ENCODE results near the gene FSHR.

FSHR gene

GRCh38 chr2:48948400-48949125 is 205.8 kb downstream of the FSHR start:
- no peak for DNase-seq

- no peak for DNase-seq
These were observed 207.8 kb downstream of the FSHR start for GRCh38 chr2:48946449-48947048.

GRCh38 chr2:48944956-48945355 is 209.4 kb downstream of the FSHR start:
- no peak for DNase-seq

GRCh38 chr2:48943436-48943835 is 210.9 kb downstream of the FSHR start:
- no peak for DNase-seq

- DNase-seq, result no peak
These were observed 212.4 kb downstream of the FSHR start for GRCh38 chr2:48941908-48942307.

- no peak for DNase-seq
These were observed 212.9 kb downstream of the FSHR start for GRCh38 chr2:48941456-48941855.

- no peak for DNase-seq
These were observed 213.7 kb downstream of the FSHR start for GRCh38 chr2:48940606-48941005.

GRCh38 chr2:48939232-48939631 is 215.1 kb downstream of the FSHR start:
- DNase-seq, result no peak

- no peak for DNase-seq
These were observed 216.1 kb downstream of the FSHR start for GRCh38 chr2:48938231-48938630.

GRCh38 chr2:48934807-48935206 is 219.5 kb downstream of the FSHR start:
- DNase-seq, result no peak

GRCh38 chr2:48933828-48934497 is 220.4 kb downstream of the FSHR start:
- no peak for DNase-seq

GRCh38 chr2:48932667-48933066 is 221.6 kb downstream of the FSHR start:
- DNase-seq, result no peak

- DNase-seq, result no peak
These were observed 224.6 kb downstream of the FSHR start for GRCh38 chr2:48929571-48930301.

GRCh38 chr2:48927355-48927754 is 227.0 kb downstream of the FSHR start:
- DNase-seq, result no peak

GRCh38 chr2:48915884-48916283 is 238.4 kb downstream of the FSHR start:
- DNase-seq, result no peak

GRCh38 chr2:48915227-48915626 is 239.1 kb downstream of the FSHR start:
- DNase-seq, result no peak

- no peak for DNase-seq
These were observed 239.7 kb downstream of the FSHR start for GRCh38 chr2:48914477-48915089.

Measured in activated effector memory CD4-positive, alpha-beta T cell treated with Interleukin-2 at 50 U/mL for 16 hours (primary cell).